ENCODE results near the gene CDY1B. TPM values are rescaled to one million over a fixed set of nuclear protein-coding genes. Genes with fewer than 3 reads are reported as not detected.
"Not testable (repeated sequence)": the region's sequence is repeated elsewhere in the genome, so short reads cannot be mapped to it uniquely, and the experiment has no call there.

Gene CDY1B
- not detected for total RNA-seq (2021; fragmentation: NEBNext Ultra II Directional; extraction: Animal tissue kit (Norgen Biotek cat#: 25700))
- long read RNA-seq = 0 reads

- not testable (repeated sequence) for DNase-seq; H3K9me3 Mint-ChIP-seq; H3K4me3 Mint-ChIP-seq; H3K27ac Mint-ChIP-seq; H3K36me3 Mint-ChIP-seq (ENCODE audit: low read depth); H3K4me1 Mint-ChIP-seq (ENCODE audit: low read depth); H3K27me3 Mint-ChIP-seq (ENCODE audit: insufficient read depth)
Observed at GRCh38 chrY:24047919-24048318, at the start of gene CDY1B. TSS of gene CDY1B (minus strand) at chrY:24048019. CDS start at chrY:24047688, 331 bp downstream.

GRCh38 chrY:24049525-24049924, 1.7 kb upstream of the CDY1B start:
- not testable (repeated sequence) for H3K27ac Mint-ChIP-seq; DNase-seq; H3K4me1 Mint-ChIP-seq (ENCODE audit: low read depth); H3K27me3 Mint-ChIP-seq (ENCODE audit: insufficient read depth); H3K9me3 Mint-ChIP-seq; H3K36me3 Mint-ChIP-seq (ENCODE audit: low read depth); H3K4me3 Mint-ChIP-seq

DNA sequence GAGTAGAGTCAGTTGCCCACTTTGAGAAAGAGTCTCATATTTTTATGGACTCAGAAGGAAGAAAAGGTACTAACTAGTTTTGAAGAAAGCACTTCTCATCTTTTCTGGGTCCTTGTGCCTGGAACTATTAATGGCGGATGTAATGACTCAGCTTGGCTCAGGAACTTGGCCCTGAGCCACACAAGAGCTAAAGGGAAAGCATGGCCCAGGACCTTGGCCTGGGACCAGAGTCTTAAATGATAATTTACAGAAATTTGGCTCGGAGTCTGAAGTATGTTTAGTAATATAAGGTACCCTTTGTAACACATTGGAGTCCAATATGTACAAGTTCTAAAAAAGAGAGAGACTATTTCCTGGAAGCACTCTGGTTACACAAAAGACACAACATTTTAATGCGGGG, 4.6 kb downstream of the CDY1B start:
- not testable (repeated sequence) for H3K4me1 Mint-ChIP-seq (ENCODE audit: low read depth); H3K27me3 Mint-ChIP-seq (ENCODE audit: insufficient read depth); H3K9me3 Mint-ChIP-seq; H3K4me3 Mint-ChIP-seq; H3K36me3 Mint-ChIP-seq (ENCODE audit: low read depth); H3K27ac Mint-ChIP-seq; DNase-seq

DNA sequence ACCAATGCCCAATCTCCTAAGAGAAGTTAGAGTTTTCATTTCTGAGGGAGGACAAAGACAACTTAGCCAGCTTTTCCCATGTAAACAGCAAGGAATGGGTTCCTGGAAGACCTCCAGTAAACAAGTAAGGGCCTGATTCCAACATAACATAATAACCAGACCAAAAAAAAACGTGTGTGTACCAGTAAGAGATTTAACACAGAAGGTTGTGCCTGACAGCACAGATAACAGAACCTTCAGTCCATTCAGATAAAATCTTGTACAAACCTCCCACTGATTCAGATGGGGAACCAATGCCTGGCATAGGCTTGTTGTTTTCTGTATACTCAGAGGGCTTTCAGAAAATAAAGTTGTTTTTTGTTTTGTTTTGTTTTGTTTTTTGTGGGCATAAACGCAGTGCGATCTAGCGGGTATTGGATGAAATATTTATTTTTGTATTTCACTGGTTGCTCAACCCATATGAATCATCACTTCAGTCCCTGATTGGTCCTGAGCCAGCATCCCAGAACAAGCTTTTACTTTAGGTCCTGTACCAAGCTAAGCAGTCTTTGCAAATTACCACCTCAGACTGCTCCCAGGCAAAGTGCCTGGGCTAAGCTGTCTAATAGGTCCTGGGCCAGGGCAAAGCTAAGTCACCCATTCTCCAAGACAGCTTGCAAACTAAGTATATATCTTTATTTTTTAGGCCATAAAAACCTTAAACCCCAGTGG, 8.7 kb downstream of the CDY1B start:
- not testable (repeated sequence) for DNase-seq; H3K36me3 Mint-ChIP-seq (ENCODE audit: low read depth); H3K4me3 Mint-ChIP-seq; H3K9me3 Mint-ChIP-seq; H3K27ac Mint-ChIP-seq; H3K27me3 Mint-ChIP-seq (ENCODE audit: insufficient read depth); H3K4me1 Mint-ChIP-seq (ENCODE audit: low read depth)

DNA sequence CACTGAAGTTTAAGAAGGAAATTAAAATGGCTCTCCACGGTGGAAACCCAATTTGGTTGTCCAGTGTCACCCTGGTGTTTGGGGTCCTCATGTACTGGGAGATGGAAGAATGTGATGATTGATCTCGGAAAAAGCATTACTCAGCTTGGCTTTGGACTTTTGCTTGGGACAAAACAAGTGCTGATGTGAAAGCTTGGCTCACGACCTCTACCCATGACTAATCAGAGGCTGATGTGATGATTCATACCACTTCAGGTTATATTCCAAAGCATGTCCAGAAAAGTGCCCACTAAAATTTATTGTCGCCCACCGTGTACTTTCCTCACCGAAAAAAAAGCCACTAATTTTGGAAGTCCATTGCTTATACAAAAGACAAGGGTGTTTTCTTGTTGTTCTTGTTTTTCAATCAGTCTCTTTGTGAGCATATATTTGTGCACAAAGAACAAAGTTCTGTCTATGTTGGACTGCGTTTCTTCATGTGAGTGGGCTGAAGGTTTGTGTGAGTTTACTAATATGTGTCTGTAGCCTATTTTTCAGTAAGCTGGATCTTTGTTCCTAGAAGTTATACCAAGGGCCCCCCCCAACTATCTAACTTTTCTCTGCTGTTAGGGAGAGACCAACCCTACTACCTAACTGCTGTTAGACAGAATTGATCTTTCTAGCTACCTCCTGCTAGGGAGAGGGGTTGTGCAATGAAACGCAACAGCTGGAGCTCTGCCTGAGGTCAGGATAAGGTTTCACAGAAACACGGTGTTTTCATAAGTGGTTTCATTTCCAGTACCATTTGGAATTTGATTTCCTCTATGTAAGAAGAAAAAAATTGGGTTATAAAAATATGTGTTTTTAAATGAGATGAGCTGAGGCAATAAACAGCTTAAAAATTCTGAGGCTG, 21.4 kb downstream of the CDY1B start:
- not testable (repeated sequence) for DNase-seq; H3K36me3 Mint-ChIP-seq (ENCODE audit: low read depth)

More for the DNA sequence above, 21.4 kb downstream of the CDY1B start:
- H3K27me3 Mint-ChIP-seq (ENCODE audit: insufficient read depth); H3K27ac Mint-ChIP-seq; H3K4me1 Mint-ChIP-seq (ENCODE audit: low read depth); H3K9me3 Mint-ChIP-seq; H3K4me3 Mint-ChIP-seq: not testable (repeated sequence)
